OCI-LY1 (cell line): ENCODE measurements around the gene CTNS.

Experiments used
- H2AFZ ChIP-seq: fragments of 200-600 bp; sonication (generic), shearing (Covaris generic); 2 replicates; pipeline ENCODE4 v1.6.0; 2014; ENCODE audit warnings: antibody characterized with exemption, mild to moderate bottlenecking, low read length
- H3F3A ChIP-seq: fragments of 200-600 bp; sonication (generic), shearing (Covaris generic); 2 replicates; pipeline ENCODE4 v1.6.0; 2014; ENCODE audit warnings: mild to moderate bottlenecking, antibody characterized with exemption, low read length, moderate library complexity; ENCODE audit not compliant: insufficient read depth
- H3K27ac ChIP-seq: fragments of 200-600 bp; sonication (generic); 2 replicates; pipeline ENCODE4 v1.5.1; 2014; ENCODE audit warnings: low read length, mixed run types, mild to moderate bottlenecking, low read depth; ENCODE audit not compliant: poor library complexity, severe bottlenecking
- H3K27me3 ChIP-seq: fragments of 200-600 bp; sonication (generic); 2 replicates; pipeline ENCODE4 v1.6.0; 2014; ENCODE audit warnings: antibody characterized with exemption, mild to moderate bottlenecking, low read length, moderate library complexity; ENCODE audit not compliant: insufficient read depth
- H3K36me3 ChIP-seq: fragments of 200-600 bp; sonication (generic); 2 replicates; pipeline ENCODE4 v1.6.1; 2014; ENCODE audit warnings: mild to moderate bottlenecking, antibody characterized with exemption, low read length, moderate library complexity, mixed read lengths; ENCODE audit not compliant: insufficient read depth
- H3K4me1 ChIP-seq: fragments of 200-600 bp; sonication (generic); 2 replicates; pipeline ENCODE4 v1.5.1; 2014; ENCODE audit warnings: mild to moderate bottlenecking, low read length, moderate library complexity; ENCODE audit not compliant: insufficient read depth, severe bottlenecking
- H3K4me2 ChIP-seq: fragments of 200-600 bp; sonication (generic), shearing (Covaris generic); 2 replicates; pipeline ENCODE4 v1.6.1; 2014; ENCODE audit warnings: low read length
- H3K4me3 ChIP-seq: fragments of 200-600 bp; sonication (generic); 2 replicates; pipeline ENCODE4 v1.5.1; 2014; ENCODE audit warnings: low read length, low read depth, mild to moderate bottlenecking, mixed read lengths; ENCODE audit not compliant: poor library complexity, severe bottlenecking
- H3K79me2 ChIP-seq: fragments of 200-600 bp; shearing (Covaris generic); 2 replicates; pipeline ENCODE4 v1.6.1; 2016; ENCODE audit warnings: mixed run types, low read length, mixed read lengths; ENCODE audit not compliant: insufficient read depth
- H3K9ac ChIP-seq: fragments of 200-600 bp; sonication (generic), shearing (Covaris generic); 2 replicates; pipeline ENCODE4 v1.6.1; 2014; ENCODE audit warnings: mild to moderate bottlenecking, low read length, mixed read lengths
- H3K9me2 ChIP-seq: fragments of 200-600 bp; sonication (generic), shearing (Covaris generic); 2 replicates; pipeline ENCODE4 v1.6.1; 2014; ENCODE audit warnings: low read depth, mild to moderate bottlenecking, low read length, mixed read lengths
- H3K9me3 ChIP-seq: fragments of 200-600 bp; shearing (Covaris generic); 2 replicates; pipeline ENCODE4 v1.6.1; 2014; ENCODE audit warnings: low read length, mixed read lengths
- H4K20me1 ChIP-seq: fragments of 200-600 bp; sonication (generic), shearing (Covaris generic); 2 replicates; pipeline ENCODE4 v1.6.0; 2016; ENCODE audit warnings: mild to moderate bottlenecking, low read length; ENCODE audit not compliant: insufficient read depth
- CTCF ChIP-seq: fragments of 200-600 bp; sonication (generic), shearing (Covaris generic); IDR thresholded peaks from 2 replicates; pipeline ENCODE4 v1.5.1; 2017; ENCODE audit warnings: mild to moderate bottlenecking, antibody characterized with exemption, low read length, moderate library complexity, mixed read lengths
- EZH2 ChIP-seq: fragments of 200-600 bp; sonication (generic), shearing (Covaris generic); IDR thresholded peaks from 2 replicates; pipeline ENCODE4 v1.8.0; 2017; ENCODE audit warnings: borderline replicate concordance, mixed run types, mild to moderate bottlenecking, antibody characterized with exemption, low read length, moderate library complexity, mixed read lengths

Gene CTNS

GRCh38 chr17:3594051-3594800 is 42.3 kb upstream of the CTNS start:
- H3K27me3 ChIP-seq: no peaks in the 10 kb centered on the region
- H4K20me1 ChIP-seq: no peaks in the 10 kb centered on the region
- H3K36me3 ChIP-seq: 0 out of 2 replicates have a peak, but pooled peaks cover 3% of the 10 kb centered on the region
- no peaks in the 10 kb centered on the region for H3K9me3 ChIP-seq
- no peak overlapping the region for H3K27ac ChIP-seq
- no peak overlapping the region for H3K9ac ChIP-seq
- H3K4me1 ChIP-seq: no peaks in the 10 kb centered on the region
- no peaks in the 10 kb centered on the region for H3K79me2 ChIP-seq
- no peak overlapping the region for H3K4me3 ChIP-seq
- H3F3A ChIP-seq: no peaks in the 10 kb centered on the region
- no peak overlapping the region for H3K4me2 ChIP-seq
- no peaks in the 10 kb centered on the region for H3K9me2 ChIP-seq
- TF ChIP-seq EZH2: no peak
- TF ChIP-seq CTCF: no peak
- H2AFZ ChIP-seq: no peak overlapping the region

GRCh38 chr17:3594976-3595375 is 41.6 kb upstream of the CTNS start:
- Histone ChIP-seq H3K36me3 (0 out of 2 replicates have a peak, but pooled peaks cover 2% of the 10 kb centered on the region), H2AFZ (no peak overlapping the region), H3K9me3 (no peaks in the 10 kb centered on the region), H3K4me1 (no peaks in the 10 kb centered on the region), H3K9ac (no peak overlapping the region), H3K27ac (no peak overlapping the region), H3K79me2 (no peaks in the 10 kb centered on the region), H4K20me1 (no peaks in the 10 kb centered on the region), H3K9me2 (no peaks in the 10 kb centered on the region), H3F3A (no peaks in the 10 kb centered on the region), H3K4me2 (no peak overlapping the region), H3K4me3 (no peak overlapping the region), H3K27me3 (no peaks in the 10 kb centered on the region)
- TF ChIP-seq EZH2 (no peak), CTCF (no peak)

- Histone ChIP-seq H3K9me3 (no peaks in the 10 kb centered on the region), H3F3A (no peaks in the 10 kb centered on the region), H3K9ac (no peak overlapping the region), H2AFZ (no peak overlapping the region), H3K4me3 (no peak overlapping the region), H3K27ac (no peak overlapping the region), H4K20me1 (no peaks in the 10 kb centered on the region), H3K79me2 (no peaks in the 10 kb centered on the region), H3K9me2 (no peaks in the 10 kb centered on the region), H3K36me3 (no peaks in the 10 kb centered on the region), H3K27me3 (no peaks in the 10 kb centered on the region), H3K4me2 (no peak overlapping the region), H3K4me1 (no peaks in the 10 kb centered on the region)
- no peak for TF ChIP-seq EZH2
- no peak for TF ChIP-seq CTCF
Measured at GRCh38 chr17:3596804-3597464, 39.6 kb upstream of the CTNS start.
